HL-60/S4 treated with phorbol 12-myristate 13-acetate at 8.2 ng/mL for 4 days and 3 days (cell line): ENCODE measurements around the gene KLF13.

Experiments
- in situ Hi-C: fragments of 300-500 bp; cut with MboI; formaldehyde crosslinking; loops from 2 replicates; pipeline ENCODE4 v1.15.0; 2022; ENCODE audit warnings: low sequenced_read_pairs

KLF13 gene

GRCh38 chr15:31330836-31331235 lies 4.2 kb downstream of the KLF13 start:
- in situ Hi-C loops, result no loop called here

DNA sequence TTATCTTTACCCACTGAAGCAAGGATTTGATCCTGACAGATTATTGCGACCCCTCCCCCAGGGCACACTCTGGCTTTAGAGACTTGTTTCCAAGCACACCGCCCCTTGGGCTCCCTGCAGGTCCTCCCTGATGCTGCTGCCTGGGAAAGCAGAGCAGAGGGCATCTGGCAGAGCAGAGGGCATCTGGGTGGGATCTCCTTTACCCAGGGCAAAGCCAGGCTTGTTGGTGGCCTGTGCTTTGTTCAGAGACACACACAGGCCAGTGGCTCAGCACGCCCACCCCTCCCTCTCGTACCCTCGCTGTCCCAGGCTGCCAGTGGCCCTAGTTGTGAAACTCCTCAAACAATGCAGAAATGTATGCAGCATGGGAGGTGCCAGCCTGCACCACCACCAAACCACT lies 4.8 kb downstream of the KLF13 start:
- in situ Hi-C loops, result no loop called here

DNA sequence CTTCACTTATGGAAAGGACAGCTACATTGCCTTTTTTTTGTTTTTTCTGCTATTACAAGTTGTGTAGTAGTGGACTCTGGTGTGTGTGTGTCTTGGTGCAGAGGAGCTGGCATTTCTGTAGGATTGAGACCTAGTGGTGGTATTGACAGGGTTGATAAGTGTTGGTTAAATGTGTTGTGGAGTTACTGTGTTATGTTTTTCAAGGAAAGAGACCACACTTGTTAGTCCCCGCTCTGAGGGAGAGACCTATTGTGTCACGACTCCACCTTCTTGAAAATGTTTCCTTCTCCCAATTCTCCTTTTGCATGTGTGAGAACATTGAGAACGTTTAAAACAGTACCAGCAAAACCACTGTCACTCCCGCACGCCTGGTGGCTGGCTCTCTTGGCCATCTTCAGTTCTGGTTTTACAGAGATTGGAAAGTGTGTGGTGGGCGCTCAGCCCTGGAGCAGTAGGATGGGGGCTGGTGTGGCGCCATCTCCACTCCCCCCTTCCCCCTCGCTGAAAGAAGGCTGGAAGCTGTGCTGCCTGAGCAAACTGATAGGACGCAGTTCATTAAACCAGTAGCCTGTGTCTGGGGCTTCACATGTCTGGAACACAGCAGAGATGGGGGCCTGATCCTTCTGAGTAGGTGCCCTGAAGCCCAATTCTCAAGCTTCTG lies 5.5 kb downstream of the KLF13 start:
- in situ Hi-C loops, result no loop called here

GRCh38 chr15:31332681-31333071 lies 6.0 kb downstream of the KLF13 start:
- in situ Hi-C loops, result no loop called here

DNA sequence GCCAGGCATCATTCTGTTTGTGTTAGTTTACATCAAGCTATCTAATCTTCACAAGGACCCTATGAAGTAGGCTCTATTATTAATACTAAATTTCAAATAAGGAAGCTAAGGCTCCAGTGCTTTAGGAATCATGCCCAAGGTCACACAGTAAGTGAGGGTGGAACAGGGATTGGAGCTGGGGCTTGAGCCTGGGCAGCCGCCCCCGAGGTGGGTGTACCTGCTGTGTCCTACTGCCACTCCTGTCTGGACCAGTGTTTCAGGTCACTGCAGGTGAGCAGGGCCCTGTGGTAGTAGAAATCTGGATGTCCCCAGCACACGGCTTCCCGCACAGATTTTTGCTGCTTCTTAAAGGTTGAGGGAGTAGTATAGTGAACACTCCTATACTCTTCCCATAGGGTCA lies 6.5 kb downstream of the KLF13 start:
- in situ Hi-C loops, result no loop called here

DNA sequence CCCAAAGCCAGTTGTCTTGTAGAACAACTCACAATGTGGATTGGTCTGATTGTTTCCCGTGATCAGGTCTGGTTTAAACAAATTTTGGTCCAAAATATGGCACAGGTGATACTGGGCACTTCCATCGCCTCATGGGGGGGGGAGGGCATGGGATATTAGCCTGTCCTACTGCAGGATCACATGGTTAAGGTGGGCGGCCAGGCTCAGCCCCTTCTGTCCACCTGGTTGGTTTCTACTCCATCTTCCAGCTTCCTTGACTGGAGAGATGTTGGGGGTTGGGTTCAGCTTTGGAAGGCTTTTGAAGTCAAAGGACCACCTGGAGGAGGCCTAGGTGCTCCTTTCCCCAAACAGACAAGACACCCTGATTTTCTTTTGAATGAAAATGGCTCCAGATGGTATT lies 7.2 kb downstream of the KLF13 start:
- in situ Hi-C loops, result no loop called here

DNA sequence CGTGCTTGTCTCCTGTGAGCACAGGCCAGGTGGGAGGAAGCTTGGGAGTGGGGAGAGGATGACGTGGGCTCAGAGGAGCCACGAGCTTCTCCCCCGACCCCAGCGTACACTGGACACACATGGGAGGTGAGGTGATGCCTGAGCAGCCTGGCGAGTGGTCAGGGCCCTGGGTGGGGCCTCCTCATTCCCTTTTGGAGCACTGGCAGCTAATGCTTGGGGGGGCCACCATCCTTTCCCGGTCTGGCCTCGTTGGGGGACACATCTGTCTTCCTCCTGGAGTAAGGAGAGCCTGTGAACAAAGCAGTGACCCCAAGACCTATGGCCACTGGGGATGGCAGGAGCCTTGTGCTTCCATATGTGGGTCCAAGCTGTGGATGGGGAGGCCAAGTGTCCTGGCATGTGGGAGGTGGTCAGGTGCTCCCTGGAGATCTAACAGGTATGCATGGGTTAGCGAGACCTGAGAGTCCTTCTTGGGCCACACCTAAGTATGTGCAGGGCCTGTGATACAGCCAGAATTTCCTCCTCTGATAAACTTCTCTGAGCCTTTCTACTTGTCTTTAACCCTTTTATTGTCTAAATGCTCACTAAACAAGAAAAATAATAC lies 9.5 kb downstream of the KLF13 start:
- in situ Hi-C loops, result no loop called here

DNA sequence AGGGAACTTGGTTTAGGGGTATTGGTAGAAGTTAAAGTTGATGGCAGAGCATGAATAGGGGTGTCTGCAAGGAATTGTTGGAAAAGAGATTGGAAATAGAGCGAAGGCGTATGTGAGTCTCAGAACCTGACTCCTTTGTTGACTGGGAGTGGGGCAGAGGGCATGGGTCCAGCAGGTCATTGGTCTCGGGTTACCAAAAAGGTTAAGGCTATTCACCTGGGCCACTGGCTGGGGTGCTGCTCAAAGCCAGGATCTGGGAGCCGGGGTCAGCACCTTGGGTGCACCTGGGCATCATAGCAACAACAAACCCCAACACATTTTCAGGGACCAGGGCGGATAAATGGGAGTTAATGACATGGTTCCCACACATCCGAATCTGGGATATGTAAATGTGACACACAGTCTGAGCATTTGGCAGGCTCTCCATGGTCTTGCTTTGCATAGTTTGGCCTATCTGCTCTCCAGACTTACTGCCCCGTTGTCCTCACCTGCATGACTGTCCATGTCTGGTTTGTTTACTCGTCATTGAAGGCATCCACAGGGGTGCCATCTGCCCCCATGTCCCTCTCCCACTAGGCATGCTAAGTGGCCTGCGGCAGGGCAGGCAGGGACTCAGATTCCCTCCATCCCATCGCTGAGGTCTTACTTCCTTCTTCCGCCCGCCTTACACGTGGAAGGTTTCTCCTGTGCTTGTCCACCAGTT lies 10.1 kb downstream of the KLF13 start:
- in situ Hi-C loops, result no loop called here

GRCh38 chr15:31337352-31338031 lies 10.9 kb downstream of the KLF13 start:
- in situ Hi-C loops, result no loop called here

GRCh38 chr15:31338318-31338878 lies 11.8 kb downstream of the KLF13 start:
- in situ Hi-C loops, result no loop called here

DNA sequence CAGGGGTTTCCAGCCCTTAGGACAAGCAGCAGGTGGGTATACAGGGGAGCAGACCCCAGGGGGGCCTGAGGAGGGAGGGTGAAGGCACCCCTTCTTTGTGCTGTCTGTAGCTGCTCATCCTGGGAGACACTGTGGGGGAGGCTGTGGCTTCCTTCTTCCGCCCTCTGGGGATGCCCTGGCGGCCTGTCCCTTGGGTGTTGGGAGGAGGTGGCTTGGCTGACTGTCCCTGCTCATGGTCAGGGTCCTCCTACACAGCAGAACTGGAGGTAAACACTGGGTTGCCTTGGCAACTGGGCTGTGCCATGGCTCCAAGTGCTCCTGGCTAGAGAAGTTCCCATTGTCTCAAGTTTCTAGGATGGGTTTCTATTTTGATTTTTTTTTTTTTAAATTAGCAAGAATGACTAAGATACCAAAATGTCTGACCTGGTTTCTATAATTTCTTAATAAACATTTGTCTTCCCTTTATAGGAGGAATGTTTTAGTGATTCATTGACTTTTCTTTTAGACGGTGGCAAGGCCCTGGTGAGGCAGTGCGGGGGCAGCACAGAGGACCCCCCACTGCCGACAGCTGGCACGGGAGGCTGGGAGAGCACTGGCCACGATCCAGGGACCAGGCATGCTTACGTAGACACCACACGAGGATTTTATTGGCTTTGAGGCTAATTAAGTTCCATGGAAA lies 12.4 kb downstream of the KLF13 start:
- in situ Hi-C loops, result no loop called here

DNA sequence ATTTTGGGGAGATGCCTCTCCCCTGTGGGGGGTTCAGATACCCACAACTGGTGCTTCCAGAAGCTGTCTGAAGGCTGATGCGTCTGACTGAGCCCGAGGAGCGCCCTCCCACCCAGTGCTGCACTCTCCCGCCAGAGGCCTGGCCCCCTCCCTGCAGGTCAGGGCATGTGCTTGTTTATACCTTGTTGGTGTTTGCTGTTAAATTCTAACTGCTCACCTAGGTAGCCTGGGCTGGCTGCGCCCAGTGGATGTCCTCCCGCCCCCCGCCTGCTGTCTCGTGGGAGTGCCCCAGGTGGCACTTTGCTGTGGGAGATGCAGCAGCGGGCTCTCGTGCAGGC lies 12.9 kb downstream of the KLF13 start:
- in situ Hi-C loops, result no loop called here

- in situ Hi-C loops, result no loop called here
Observed at GRCh38 chr15:31340047-31340446, 13.4 kb downstream of the KLF13 start.

DNA sequence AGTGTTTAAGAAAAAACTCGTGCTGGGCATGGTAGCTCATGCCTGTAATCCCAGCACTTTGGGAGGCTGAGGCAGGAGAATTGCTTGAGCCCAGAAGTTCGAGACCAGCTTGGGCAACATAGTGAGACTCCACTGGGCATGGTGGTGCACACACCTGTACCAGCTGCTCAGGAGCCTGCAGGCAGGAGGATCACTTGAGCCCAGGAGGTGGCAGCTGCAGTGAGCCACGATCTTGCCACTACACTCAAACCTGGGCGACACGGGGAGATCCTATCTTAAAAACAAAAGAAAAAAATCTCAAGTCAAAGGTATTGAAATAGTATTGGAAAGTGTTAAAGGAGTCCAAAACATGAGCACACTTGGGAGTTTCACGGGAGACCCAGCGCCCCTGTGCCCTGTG lies 14.0 kb downstream of the KLF13 start:
- in situ Hi-C loops, result no loop called here

DNA sequence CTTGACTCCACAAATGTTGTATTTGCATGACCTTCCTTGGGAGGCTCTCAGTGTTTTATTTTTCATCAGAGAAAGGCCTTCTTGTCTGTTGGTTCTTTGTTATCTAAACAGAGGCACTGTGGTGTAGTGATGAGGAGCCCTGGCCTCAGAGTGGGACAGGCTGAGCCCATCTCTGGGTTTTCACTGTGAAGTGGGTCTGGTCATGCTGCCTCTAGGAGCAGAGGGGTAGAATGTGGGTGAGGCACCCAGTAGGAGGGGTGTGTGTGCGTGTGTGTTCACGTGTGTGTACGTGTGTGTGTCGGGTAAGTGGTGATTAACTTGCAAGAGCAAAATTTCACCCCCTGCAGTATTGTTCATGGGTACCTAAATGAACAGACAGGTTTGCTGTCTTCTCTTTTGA lies 14.4 kb downstream of the KLF13 start:
- in situ Hi-C loops, result no loop called here

GRCh38 chr15:31341496-31342195 lies 15.0 kb downstream of the KLF13 start:
- in situ Hi-C loops, result no loop called here

- in situ Hi-C loops, result no loop called here
Observed at GRCh38 chr15:31342381-31342780, 15.7 kb downstream of the KLF13 start.

- in situ Hi-C loops, result no loop called here
Observed at GRCh38 chr15:31342781-31343626, 16.4 kb downstream of the KLF13 start.

- in situ Hi-C loops, result no loop called here
Observed at GRCh38 chr15:31343831-31344230, 17.2 kb downstream of the KLF13 start.

GRCh38 chr15:31344266-31344665 lies 17.6 kb downstream of the KLF13 start:
- in situ Hi-C loops, result no loop called here
